Thoracic aorta (tissue), 2 donors: ENCODE results near the gene PTPN5. TPM values are rescaled to one million over a fixed set of nuclear protein-coding genes. Genes with fewer than 3 reads are reported as not detected.

ENCODE experiments used
- ATAC-seq: fragments of 150-250 bp; one replicate; pipeline ENCODE4 v1.8.0; 2017; ENCODE audit warnings: low read depth; ENCODE audit not compliant: insufficient number of reproducible peaks, low FRiP score
- DNase-seq: peaks from one replicate; pipeline ENCODE4 v3.0.0-alpha.2; 2020; ENCODE audit warnings: low spot score
- H3K27ac ChIP-seq, 2 donors: fragments of 200-600 bp; sonication (generic); 1 replicate in 1 of 2; 2 replicates in 1 of 2; pipeline ENCODE4 v1.5.1; 2016; ENCODE audit warnings: mild to moderate bottlenecking in 2 of 2, moderate library complexity in 2 of 2
- H3K27me3 ChIP-seq: fragments of 200-600 bp; sonication (generic); replicated peaks from 2 replicates; pipeline ENCODE4 v1.6.0; 2016; ENCODE audit warnings: mild to moderate bottlenecking; ENCODE audit not compliant: insufficient read depth
- H3K36me3 ChIP-seq: fragments of 200-600 bp; sonication (generic); one replicate; pipeline ENCODE4 v1.5.1; 2016
- H3K4me1 ChIP-seq, 2 donors: fragments of 200-600 bp; sonication (generic); 1 replicate in 1 of 2; 2 replicates in 1 of 2; pipeline versions ENCODE4 v1.5.1 to v1.6.0; 2016; ENCODE audit warnings: low read depth in 2 of 2, mild to moderate bottlenecking in 1 of 2; ENCODE audit not compliant: control insufficient read depth in 1 of 2
- H3K4me3 ChIP-seq: fragments of 200-600 bp; sonication (generic); 2 replicates; pipeline ENCODE4 v1.5.1; 2016; ENCODE audit warnings: mild to moderate bottlenecking
- H3K9me3 ChIP-seq: fragments of 200-600 bp; sonication (generic); 2 replicates; pipeline ENCODE4 v1.5.1; 2016
- CTCF ChIP-seq: fragments of 200-600 bp; sonication (generic); IDR thresholded peaks from one replicate; pipeline ENCODE4 v1.5.1; 2019; ENCODE audit warnings: antibody characterized with exemption
- total RNA-seq, 2 donors: library from RNA; depleted of rRNA; stranded (reverse); fragments of >200 nt; gene quantifications; one replicate each; pipeline versions ENCODE4 v1.1.0 to v1.2.3, GENCODE V29; 2016

PTPN5 gene
- total RNA-seq, 2 donors from 2014 or later: 2.2 to 6.1 TPM

GRCh38 chr11:18700872-18701271 lies 90.7 kb downstream of the PTPN5 start:
- no peak for TF ChIP-seq CTCF
- Histone ChIP-seq H3K36me3 (no peaks in the 10 kb centered on the region), H3K9me3 (no peaks in the 10 kb centered on the region), H3K27me3 (no peaks in the 10 kb centered on the region), H3K27ac (no peak overlapping the region), H3K4me3 (no peak overlapping the region), H3K4me1 (peaks cover 16 to 26% of the 10 kb centered on the region in 2 donors)
- ATAC-seq (no peak), DNase-seq (no peak)

- H3K27ac ChIP-seq: no peak overlapping the region
- H3K4me1 ChIP-seq: peaks cover 13 to 21% of the 10 kb centered on the region in 2 donors
- DNase-seq: no peak
- no peak for ATAC-seq
- H3K36me3 ChIP-seq: no peaks in the 10 kb centered on the region
- TF ChIP-seq CTCF: no peak
- H3K9me3 ChIP-seq: no peaks in the 10 kb centered on the region
- peak overlapping the region; percentile 88 for H3K4me3 ChIP-seq
- H3K27me3 ChIP-seq: no peaks in the 10 kb centered on the region
Measured at GRCh38 chr11:18700375-18700774, 91.2 kb downstream of the PTPN5 start.

- Histone ChIP-seq H3K27me3 (no peaks in the 10 kb centered on the region), H3K27ac (peak overlapping the region in 1 of 2 donors; percentile 74), H3K4me3 (peak overlapping the region; percentile 88), H3K36me3 (no peaks in the 10 kb centered on the region), H3K9me3 (no peaks in the 10 kb centered on the region), H3K4me1 (peaks cover 8 to 16% of the 10 kb centered on the region in 2 donors)
- no peak for ATAC-seq
- TF ChIP-seq CTCF: no peak
- DNase-seq: no peak
Measured at GRCh38 chr11:18699848-18700261, 91.7 kb downstream of the PTPN5 start.

- Histone ChIP-seq H3K27me3 (no peaks in the 10 kb centered on the region), H3K36me3 (no peaks in the 10 kb centered on the region), H3K27ac (peak overlapping the region in 1 of 2 donors; percentile 74), H3K4me3 (peak overlapping the region; percentile 88), H3K9me3 (no peaks in the 10 kb centered on the region), H3K4me1 (peaks cover 8 to 11% of the 10 kb centered on the region in 2 donors)
- ATAC-seq (no peak), DNase-seq (no peak)
- no peak for TF ChIP-seq CTCF
Measured at GRCh38 chr11:18699269-18699596, 92.4 kb downstream of the PTPN5 start.

GRCh38 chr11:18698341-18699268 lies 93.0 kb downstream of the PTPN5 start, which contains the start of gene TMEM86A:
Gene TMEM86A, plus strand, starts transcription at chr11:18698779. Its CDS starts 108 bp downstream, at chr11:18698887.
- H3K4me3 ChIP-seq: peak within 1 kb of the TSS; percentile 88
- H3K9me3 ChIP-seq: no peaks in the 10 kb centered on the region
- no peaks in the 10 kb centered on the region for H3K27me3 ChIP-seq
- no peaks in the 10 kb centered on the region for H3K36me3 ChIP-seq
- H3K27ac ChIP-seq: peak within 1 kb of the TSS; percentile 31 to 74
- ATAC-seq (peak; percentile 83), DNase-seq (peak; percentile 74)
- no peak for TF ChIP-seq CTCF
- peaks cover 8 to 11% of the 10 kb centered on the region in 2 donors for H3K4me1 ChIP-seq
